Neural cell (in vitro differentiated cells): Measurements from ENCODE around the gene LRMDA. TPM values are rescaled to one million over a fixed set of nuclear protein-coding genes. Genes with fewer than 3 reads are reported as not detected.

Experiments used
- H2AFZ ChIP-seq: fragments of 200-600, 300-800 bp; sonication (generic), shearing (Covaris generic); 2 replicates; pipeline ENCODE4 v1.6.0; 2014; ENCODE audit warnings: low read depth, mild to moderate bottlenecking, antibody characterized with exemption, low read length, moderate library complexity
- H3F3A ChIP-seq: fragments of 200-600 bp; shearing (Covaris generic); 2 replicates; pipeline ENCODE4 v1.6.1; 2016; ENCODE audit warnings: mild to moderate bottlenecking, moderate library complexity, mixed read lengths, antibody characterized with exemption, low read length; ENCODE audit not compliant: insufficient read depth, poor library complexity, severe bottlenecking
- H3K27ac ChIP-seq: fragments of 200-600, 300-800 bp; sonication (generic), shearing (Covaris generic); 2 replicates; pipeline ENCODE4 v1.5.1; 2014; ENCODE audit warnings: mild to moderate bottlenecking, low read length, moderate library complexity
- H3K27me3 ChIP-seq: fragments of 300-800, 200-600 bp; sonication (generic), shearing (Covaris generic); 2 replicates; pipeline ENCODE4 v1.6.0; 2014; ENCODE audit warnings: mild to moderate bottlenecking, low read depth, low read length, moderate library complexity; ENCODE audit not compliant: insufficient read depth
- H3K36me3 ChIP-seq: fragments of 300-800, 200-600 bp; sonication (generic), shearing (Covaris generic); 2 replicates; pipeline ENCODE4 v1.5.1; 2014; ENCODE audit warnings: mild to moderate bottlenecking, antibody characterized with exemption, low read length, moderate library complexity; ENCODE audit not compliant: insufficient read depth
- H3K4me2 ChIP-seq: fragments of 300-800, 200-600 bp; sonication (generic), shearing (Covaris generic); 2 replicates; pipeline ENCODE4 v1.6.0; 2014; ENCODE audit warnings: mild to moderate bottlenecking, low read length
- H3K4me3 ChIP-seq: fragments of 300-800, 200-600 bp; sonication (generic), shearing (Covaris generic); 2 replicates; pipeline ENCODE4 v1.5.1; 2014; ENCODE audit warnings: mild to moderate bottlenecking, low read length, moderate library complexity
- H3K79me2 ChIP-seq: fragments of 200-600 bp; shearing (Covaris generic); replicated peaks from 2 replicates; pipeline ENCODE4 v1.6.0; 2014; ENCODE audit warnings: mild to moderate bottlenecking, low read length, moderate library complexity; ENCODE audit not compliant: insufficient read depth
- H3K9ac ChIP-seq: fragments of 300-800, 200-600 bp; sonication (generic), shearing (Covaris generic); 2 replicates; pipeline ENCODE4 v1.6.1; 2016; ENCODE audit warnings: mild to moderate bottlenecking, low read length, mixed read lengths
- H3K9me2 ChIP-seq: fragments of 200-600 bp; shearing (Covaris generic); 2 replicates; pipeline ENCODE4 v1.6.1; 2016; ENCODE audit warnings: mild to moderate bottlenecking, low read length, mixed read lengths; ENCODE audit not compliant: insufficient read depth
- H3K9me3 ChIP-seq: fragments of 200-600, 300-800 bp; sonication (generic), shearing (Covaris generic); 2 replicates; pipeline ENCODE4 v1.6.1; 2016; ENCODE audit warnings: mild to moderate bottlenecking, mixed run types, low read length, moderate library complexity, mixed read lengths
- H4K20me1 ChIP-seq: fragments of 200-600 bp; shearing (Covaris generic); 2 replicates; pipeline ENCODE4 v1.6.1; 2016; ENCODE audit warnings: mild to moderate bottlenecking, mixed run types; ENCODE audit not compliant: insufficient read depth
- CTCF ChIP-seq: fragments of 450-650 bp; IDR thresholded peaks from 2 replicates; pipeline ENCODE4 v1.5.1; 2014; ENCODE audit warnings: antibody characterized with exemption, mild to moderate bottlenecking, moderate library complexity; ENCODE audit not compliant: poor library complexity, severe bottlenecking
- EP300 ChIP-seq: fragments of 450-650 bp; conservative IDR thresholded peaks from 2 replicates; pipeline ENCODE4 v1.6.1; 2014; ENCODE audit warnings: antibody characterized with exemption, mild to moderate bottlenecking, moderate library complexity; ENCODE audit not compliant: poor library complexity, severe bottlenecking
- EZH2 ChIP-seq: fragments of 200-600, 300-800 bp; shearing (Covaris generic), sonication (generic); IDR thresholded peaks from 2 replicates; pipeline ENCODE4 v1.6.1; 2014; ENCODE audit warnings: antibody characterized with exemption, low read length, borderline replicate concordance, mild to moderate bottlenecking; ENCODE audit not compliant: insufficient read depth, poor library complexity, severe bottlenecking
- MXI1 ChIP-seq: fragments of 450-650 bp; conservative IDR thresholded peaks from 2 replicates; pipeline ENCODE4 v1.6.1; 2014; ENCODE audit warnings: antibody characterized with exemption, mild to moderate bottlenecking; ENCODE audit not compliant: poor library complexity, severe bottlenecking
- POLR2AphosphoS5 ChIP-seq: IDR thresholded peaks from 2 replicates; pipeline ENCODE4 v1.6.1; 2012
- RAD21 ChIP-seq: fragments of 450-650 bp; conservative IDR thresholded peaks from 2 replicates; pipeline ENCODE4 v1.6.1; 2014; ENCODE audit warnings: antibody characterized with exemption, mild to moderate bottlenecking, moderate library complexity
- SMC3 ChIP-seq: fragments of 450-650 bp; conservative IDR thresholded peaks from 2 replicates; pipeline ENCODE4 v1.6.1; 2014; ENCODE audit warnings: antibody characterized with exemption, mild to moderate bottlenecking, moderate library complexity; ENCODE audit not compliant: poor library complexity
- TAF1 ChIP-seq: IDR thresholded peaks from 2 replicates; pipeline ENCODE4 v1.6.1; 2012; ENCODE audit warnings: low read depth
- polyA plus RNA-seq: library from polyadenylated mRNA; depleted of rRNA; stranded (reverse); fragments of >200 nt; gene quantifications from 2 replicates; pipeline ENCODE4 v1.2.3, GENCODE V29; 2014
- TF ChIP-seq, protein P1 (sequence below): IDR thresholded peaks from 2 replicates; pipeline ENCODE4 v1.6.1; 2012; ENCODE audit warnings: borderline replicate concordance

The LRMDA gene
- polyA plus RNA-seq, 1 donor from 2014 or later = 5.6 TPM

DNA sequence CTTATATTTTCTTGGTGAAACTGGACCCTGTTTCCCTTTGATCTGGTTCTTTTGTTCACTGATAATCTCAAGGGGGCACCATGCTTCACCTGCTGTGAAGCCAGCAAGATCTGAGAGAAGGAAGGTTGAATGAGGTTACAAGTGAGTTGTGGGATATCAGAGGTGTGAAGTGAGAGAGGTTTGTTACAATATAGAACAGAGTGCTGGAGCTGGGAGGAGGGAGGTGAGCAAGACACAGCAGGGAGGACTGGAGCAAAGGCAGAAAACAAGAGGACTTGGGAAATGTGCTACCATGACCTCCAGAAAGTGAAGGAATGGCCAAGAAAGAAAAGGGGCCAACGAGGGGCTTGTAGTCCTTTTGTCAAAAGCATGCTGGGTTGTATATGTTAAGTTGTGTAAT lies 156.6 kb downstream of the LRMDA start:
- peaks cover 9% of the 10 kb centered on the region for H3F3A ChIP-seq
- no peaks in the 10 kb centered on the region for H3K9me3 ChIP-seq
- no peaks in the 10 kb centered on the region for H3K27me3 ChIP-seq
- no peak overlapping the region for H3K4me2 ChIP-seq
- TF ChIP-seq EP300 = no peak
- TF ChIP-seq EZH2 = no peak
- TF ChIP-seq TAF1 = no peak
- TF ChIP-seq, protein P1, sequence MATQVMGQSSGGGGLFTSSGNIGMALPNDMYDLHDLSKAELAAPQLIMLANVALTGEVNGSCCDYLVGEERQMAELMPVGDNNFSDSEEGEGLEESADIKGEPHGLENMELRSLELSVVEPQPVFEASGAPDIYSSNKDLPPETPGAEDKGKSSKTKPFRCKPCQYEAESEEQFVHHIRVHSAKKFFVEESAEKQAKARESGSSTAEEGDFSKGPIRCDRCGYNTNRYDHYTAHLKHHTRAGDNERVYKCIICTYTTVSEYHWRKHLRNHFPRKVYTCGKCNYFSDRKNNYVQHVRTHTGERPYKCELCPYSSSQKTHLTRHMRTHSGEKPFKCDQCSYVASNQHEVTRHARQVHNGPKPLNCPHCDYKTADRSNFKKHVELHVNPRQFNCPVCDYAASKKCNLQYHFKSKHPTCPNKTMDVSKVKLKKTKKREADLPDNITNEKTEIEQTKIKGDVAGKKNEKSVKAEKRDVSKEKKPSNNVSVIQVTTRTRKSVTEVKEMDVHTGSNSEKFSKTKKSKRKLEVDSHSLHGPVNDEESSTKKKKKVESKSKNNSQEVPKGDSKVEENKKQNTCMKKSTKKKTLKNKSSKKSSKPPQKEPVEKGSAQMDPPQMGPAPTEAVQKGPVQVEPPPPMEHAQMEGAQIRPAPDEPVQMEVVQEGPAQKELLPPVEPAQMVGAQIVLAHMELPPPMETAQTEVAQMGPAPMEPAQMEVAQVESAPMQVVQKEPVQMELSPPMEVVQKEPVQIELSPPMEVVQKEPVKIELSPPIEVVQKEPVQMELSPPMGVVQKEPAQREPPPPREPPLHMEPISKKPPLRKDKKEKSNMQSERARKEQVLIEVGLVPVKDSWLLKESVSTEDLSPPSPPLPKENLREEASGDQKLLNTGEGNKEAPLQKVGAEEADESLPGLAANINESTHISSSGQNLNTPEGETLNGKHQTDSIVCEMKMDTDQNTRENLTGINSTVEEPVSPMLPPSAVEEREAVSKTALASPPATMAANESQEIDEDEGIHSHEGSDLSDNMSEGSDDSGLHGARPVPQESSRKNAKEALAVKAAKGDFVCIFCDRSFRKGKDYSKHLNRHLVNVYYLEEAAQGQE = no peak
- no peak for TF ChIP-seq MXI1
- no peak for TF ChIP-seq RAD21
- no peak for TF ChIP-seq SMC3
- no peak for TF ChIP-seq CTCF
- no peak for TF ChIP-seq POLR2AphosphoS5
- no peaks in the 10 kb centered on the region for H4K20me1 ChIP-seq
- no peak overlapping the region for H2AFZ ChIP-seq
- H3K79me2 ChIP-seq = no peaks in the 10 kb centered on the region
- H3K9me2 ChIP-seq = no peaks in the 10 kb centered on the region
- H3K27ac ChIP-seq = no peak overlapping the region
- H3K9ac ChIP-seq = no peak overlapping the region
- no peaks in the 10 kb centered on the region for H3K36me3 ChIP-seq
- H3K4me3 ChIP-seq = no peak overlapping the region

- TF ChIP-seq EZH2 (no peak), TAF1 (no peak), RAD21 (no peak), CTCF (no peak), SMC3 (no peak), EP300 (no peak)
Measured at GRCh38 chr10:75589895-75590654, 158.7 kb downstream of the LRMDA start.

More at GRCh38 chr10:75589895-75590654, 158.7 kb downstream of the LRMDA start:
- no peaks in the 10 kb centered on the region for H3K9me2 ChIP-seq
- H3K4me3 ChIP-seq = no peak overlapping the region
- no peaks in the 10 kb centered on the region for H4K20me1 ChIP-seq
- no peak overlapping the region for H3K9ac ChIP-seq
- H3K27me3 ChIP-seq = no peaks in the 10 kb centered on the region
- no peaks in the 10 kb centered on the region for H3K36me3 ChIP-seq
- no peaks in the 10 kb centered on the region for H3K9me3 ChIP-seq
- H2AFZ ChIP-seq = no peak overlapping the region
- H3K79me2 ChIP-seq = no peaks in the 10 kb centered on the region
- H3F3A ChIP-seq = peaks cover 14% of the 10 kb centered on the region
- H3K27ac ChIP-seq = no peak overlapping the region
- H3K4me2 ChIP-seq = no peak overlapping the region
